Pancreas (tissue), 10 donors: Measurements from ENCODE around the gene NT5C3B. TPM values are rescaled to one million over a fixed set of nuclear protein-coding genes. Genes with fewer than 3 reads are reported as not detected.

Source experiments
- ATAC-seq, 4 donors: fragments of 200-7000 bp; cut with Tn5 transposase; one replicate each; pipeline versions ENCODE4 v1.8.0 to v1.9.1; 2020; ENCODE audit warnings: mild to moderate bottlenecking in 4 of 4, moderate library complexity in 4 of 4
- DNase-seq, 6 donors: peaks; one replicate each; pipeline ENCODE4 v3.0.0-alpha.2; 2020
- FAIRE-seq: peaks from 2 replicates; lab custom pipeline; 2012; peaks lifted over from hg19 to GRCh38; lab: Jason Lieb, UNC
- H3K27ac ChIP-seq, 4 donors: fragments of 200-600 bp; sonication (generic); 1 replicate in 3 of 4; 2 replicates in 1 of 4; pipeline versions ENCODE4 v1.5.0 to v1.8.0; 2020
- H3K27me3 ChIP-seq, 4 donors: fragments of 200-600 bp; one replicate each; pipeline ENCODE4 v1.8.0; 2021
- H3K36me3 ChIP-seq, 3 donors: fragments of 200-600 bp; sonication (generic) in 1 of 3; one replicate each; pipeline versions ENCODE4 v1.5.0 to v1.8.0; 2020 to 2021
- H3K4me1 ChIP-seq, 3 donors: fragments of 200-600 bp; one replicate each; pipeline ENCODE4 v1.8.0; 2021
- H3K4me3 ChIP-seq, 4 donors: fragments of 200-600 bp; sonication (generic) in 2 of 4; one replicate each; pipeline versions ENCODE4 v1.5.0 to v1.8.0; 2020 to 2021
- H3K9me3 ChIP-seq, 4 donors: fragments of 200-600 bp; one replicate each; pipeline ENCODE4 v1.8.0; 2021
- WGBS, 2 donors: extraction: QIAGEN DNeasy Blood & Tissue Kit; methylation state at CpG; one replicate each; pipeline ENCODE4 v1.1.7; 2013; 5-methylcytosine and 5-hydroxymethylcytosine counted together
- intact Hi-C, 3 donors: fragments of 100-400 bp; cut with DNase I; formaldehyde crosslinking; loops; one replicate each; pipeline versions ENCODE4 v1.11.1 to v1.14.2; 2022
- polyA plus RNA-seq, 2 donors: library from polyadenylated mRNA; stranded (reverse); fragments of 200-250 nt; gene quantifications; one replicate each; pipeline ENCODE4 v1.2.3, GENCODE V29; 2013
- total RNA-seq, 6 donors: library from RNA; stranded (reverse); fragmentation: NEBNext Ultra II Directional in 4 of 6; extraction: Animal tissue kit (Norgen Biotek cat#: 25700) in 4 of 6; gene quantifications; one replicate each; pipeline versions ENCODE4 v1.2.1 to v1.2.4, GENCODE V29; 2021 to 2023
- TF ChIP-seq, protein P1 (sequence below), 4 donors: fragments of 200-600 bp; sonication (generic) in 3 of 4; IDR thresholded peaks; one replicate each; pipeline versions ENCODE4 v1.5.0 to v1.8.0; 2021; ENCODE audit warnings: antibody characterized with exemption in 4 of 4
- donor health status: healthy with polysubstance abuse.
- donor health status: DM: no; HTN: no; CAD: no; lungs with moderate emphysema.
- donor health status: DM: no; HTN: no; CAD: no.
- donor health status: control.
- donor health status: control.
- donor health status: Bipolar disorder and iron deficiency.
- donor health status: DM: yes; HTN: yes; CAD: no.
- donor health status: DM: no; HTN: no; CAD: no.
- donor health status: DM: no; HTN: no; CAD: no.
- donor health status: DM: yes; HTN: yes; CAD: no.

Gene NT5C3B
- total and polyA plus RNA-seq, 8 donors: 24.2 to 102 (median 28.5) TPM

- Histone ChIP-seq H3K4me1 (peaks cover 3 to 9% (median 7%) of the 10 kb centered on the region in 3 donors), H3K27ac (no peak overlapping the region), H3K4me3 (no peak overlapping the region), H3K27me3 (no peaks in the 10 kb centered on the region), H3K9me3 (no peaks in the 10 kb centered on the region), H3K36me3 (peaks cover 4 to 44% (median 11%) of the 10 kb centered on the region in 3 donors)
- no peak for ATAC-seq
- TF ChIP-seq, protein P1, sequence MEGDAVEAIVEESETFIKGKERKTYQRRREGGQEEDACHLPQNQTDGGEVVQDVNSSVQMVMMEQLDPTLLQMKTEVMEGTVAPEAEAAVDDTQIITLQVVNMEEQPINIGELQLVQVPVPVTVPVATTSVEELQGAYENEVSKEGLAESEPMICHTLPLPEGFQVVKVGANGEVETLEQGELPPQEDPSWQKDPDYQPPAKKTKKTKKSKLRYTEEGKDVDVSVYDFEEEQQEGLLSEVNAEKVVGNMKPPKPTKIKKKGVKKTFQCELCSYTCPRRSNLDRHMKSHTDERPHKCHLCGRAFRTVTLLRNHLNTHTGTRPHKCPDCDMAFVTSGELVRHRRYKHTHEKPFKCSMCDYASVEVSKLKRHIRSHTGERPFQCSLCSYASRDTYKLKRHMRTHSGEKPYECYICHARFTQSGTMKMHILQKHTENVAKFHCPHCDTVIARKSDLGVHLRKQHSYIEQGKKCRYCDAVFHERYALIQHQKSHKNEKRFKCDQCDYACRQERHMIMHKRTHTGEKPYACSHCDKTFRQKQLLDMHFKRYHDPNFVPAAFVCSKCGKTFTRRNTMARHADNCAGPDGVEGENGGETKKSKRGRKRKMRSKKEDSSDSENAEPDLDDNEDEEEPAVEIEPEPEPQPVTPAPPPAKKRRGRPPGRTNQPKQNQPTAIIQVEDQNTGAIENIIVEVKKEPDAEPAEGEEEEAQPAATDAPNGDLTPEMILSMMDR (IDR thresholded peaks at IDR 0.05): no peak
- WGBS, 2 donors: 65 to 68% methylated on average over 3 of the region's 3 CpGs
- FAIRE-seq: no peak
- intact Hi-C loops: loop anchor here in 1 of 3 donors (10.0 kb wide), 1 partner anchor 54 kb away; the partner anchor contains the start of genes FKBP10 and P3H4
- DNase-seq: no peak
Measured at GRCh38 chr17:41868568-41868967, 32.5 kb upstream of the NT5C3B start.

GRCh38 chr17:41865596-41865893, 29.5 kb upstream of the NT5C3B start:
- H3K36me3 ChIP-seq: peaks cover 0 to 24% (median 3%) of the 10 kb centered on the region in 3 donors
- WGBS, 2 donors: 1% methylated on average over 10 of the region's 10 CpGs
- H3K4me3 ChIP-seq: peak overlapping the region in 3 of 4 donors; percentile 88 to 99 (median 92)
- TF ChIP-seq, protein P1 (IDR thresholded peaks at IDR 0.05): no peak
- intact Hi-C loops: loop anchor here in 1 of 3 donors (10.0 kb wide), 1 partner anchor 51 kb away; the partner anchor contains the start of genes FKBP10 and P3H4
- H3K27ac ChIP-seq: peak overlapping the region; percentile 86 to 95 (median 88)
- ATAC-seq: no peak
- no peaks in the 10 kb centered on the region for H3K27me3 ChIP-seq
- H3K4me1 ChIP-seq: peaks cover 7 to 15% (median 12%) of the 10 kb centered on the region in 3 donors
- FAIRE-seq: no peak
- no peaks in the 10 kb centered on the region for H3K9me3 ChIP-seq
- no peak for DNase-seq

DNA sequence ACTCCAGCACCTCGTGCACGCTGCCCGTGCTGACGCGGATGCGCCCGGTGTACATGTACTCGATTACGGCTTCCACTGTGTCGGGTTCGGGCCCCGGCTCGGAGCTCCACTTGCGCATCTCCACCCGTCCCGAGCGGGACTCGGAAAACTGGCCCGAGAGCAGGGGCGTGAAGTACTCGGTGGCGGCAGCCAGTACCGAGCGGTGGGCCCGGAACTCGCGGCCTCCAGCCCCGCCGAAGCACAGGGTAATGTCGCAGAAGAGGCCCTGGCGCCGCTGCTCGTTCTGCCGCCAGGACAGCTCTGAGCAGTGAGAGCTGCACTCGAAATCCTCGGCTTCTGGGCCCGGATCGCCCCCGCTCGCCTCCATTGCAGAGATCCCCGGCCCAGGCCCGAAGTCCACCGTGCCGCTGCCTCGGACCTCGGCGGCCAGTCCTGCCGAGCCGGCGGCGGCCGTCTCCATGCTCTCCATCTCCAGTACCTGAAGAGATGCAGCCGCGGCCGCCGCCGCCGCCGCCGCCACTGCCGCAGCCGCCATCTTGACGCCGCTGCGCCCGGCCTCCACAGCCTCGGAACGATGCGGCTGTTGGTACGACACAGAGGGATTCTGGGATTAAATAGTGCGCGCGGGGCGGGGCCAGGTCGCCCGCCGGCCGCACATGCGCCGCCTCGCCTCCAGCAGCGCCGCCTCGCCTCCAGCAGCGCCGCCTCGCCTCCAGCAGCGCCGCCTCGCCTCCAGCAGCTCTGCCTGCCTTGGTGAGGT, 29.0 kb upstream of the NT5C3B start, which contains the start of gene KLHL11:
KLHL11 (minus strand) TSS at position 588 of the 760 bp plus-strand sequence; CDS start at position 535, 53 bp downstream.
- TF ChIP-seq, protein P1 (IDR thresholded peaks at IDR 0.05): no peak
- Histone ChIP-seq H3K27me3 (no peaks in the 10 kb centered on the region), H3K36me3 (peaks cover 0 to 18% (median 0%) of the 10 kb centered on the region in 3 donors), H3K9me3 (no peaks in the 10 kb centered on the region), H3K4me3 (peak within 1 kb of the TSS; percentile 88 to 99 (median 92)), H3K4me1 (peaks cover 7 to 15% (median 12%) of the 10 kb centered on the region in 3 donors), H3K27ac (peak within 1 kb of the TSS; percentile 86 to 95 (median 88))
- ATAC-seq (peak; percentile 97), DNase-seq (peak; percentile 86 to 94 (median 89)), FAIRE-seq (no peak)
- intact Hi-C loops: loop anchor here in 1 of 3 donors (10.0 kb wide), 1 partner anchor 50 kb away; the partner anchor contains the start of genes FKBP10 and P3H4
- WGBS, 2 donors: 1% methylated on average over 59 to 90 of the region's 90 CpGs

DNA sequence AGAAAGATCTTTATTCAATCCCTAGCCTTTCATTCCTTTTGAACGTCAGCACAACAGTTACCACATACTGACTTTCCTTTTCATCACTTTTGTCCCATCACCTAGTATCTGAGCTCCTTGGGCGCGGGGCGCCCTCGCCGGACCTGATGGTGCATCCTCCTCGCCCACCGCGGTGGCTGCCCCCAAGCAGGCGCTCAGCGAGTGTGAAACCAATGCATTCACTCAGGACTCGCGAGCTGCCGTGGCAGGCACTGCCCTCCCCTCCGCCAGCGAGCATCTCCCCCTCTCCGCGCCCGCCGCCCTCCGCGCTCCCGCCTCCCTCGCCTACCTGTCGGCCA, 28.4 kb upstream of the NT5C3B start:
- TF ChIP-seq, protein P1 (IDR thresholded peaks at IDR 0.05): no peak
- intact Hi-C loops: loop anchor here in 1 of 3 donors (10.0 kb wide), 1 partner anchor 50 kb away; the partner anchor contains the start of genes FKBP10 and P3H4
- no peaks in the 10 kb centered on the region for H3K9me3 ChIP-seq
- H3K4me3 ChIP-seq: peak overlapping the region; percentile 88 to 99 (median 92)
- WGBS, 2 donors: 1 to 2% methylated on average over 25 of the region's 25 CpGs
- ATAC-seq (peak in 2 of 4 donors; percentile 73 to 79), FAIRE-seq (no peak), DNase-seq (peak in 1 of 6 donors; percentile 82)
- H3K27ac ChIP-seq: peak overlapping the region; percentile 86 to 95 (median 88)
- H3K27me3 ChIP-seq: no peaks in the 10 kb centered on the region
- peaks cover 7 to 15% (median 15%) of the 10 kb centered on the region in 3 donors for H3K4me1 ChIP-seq
- H3K36me3 ChIP-seq: peaks cover 0 to 14% (median 0%) of the 10 kb centered on the region in 3 donors
